ENCODE data around the gene NR4A3. TPM values are rescaled to one million over a fixed set of nuclear protein-coding genes. Genes with fewer than 3 reads are reported as not detected.

NR4A3 gene
- polyA plus RNA-seq, 1 experiment: 0.14 TPM

DNA sequence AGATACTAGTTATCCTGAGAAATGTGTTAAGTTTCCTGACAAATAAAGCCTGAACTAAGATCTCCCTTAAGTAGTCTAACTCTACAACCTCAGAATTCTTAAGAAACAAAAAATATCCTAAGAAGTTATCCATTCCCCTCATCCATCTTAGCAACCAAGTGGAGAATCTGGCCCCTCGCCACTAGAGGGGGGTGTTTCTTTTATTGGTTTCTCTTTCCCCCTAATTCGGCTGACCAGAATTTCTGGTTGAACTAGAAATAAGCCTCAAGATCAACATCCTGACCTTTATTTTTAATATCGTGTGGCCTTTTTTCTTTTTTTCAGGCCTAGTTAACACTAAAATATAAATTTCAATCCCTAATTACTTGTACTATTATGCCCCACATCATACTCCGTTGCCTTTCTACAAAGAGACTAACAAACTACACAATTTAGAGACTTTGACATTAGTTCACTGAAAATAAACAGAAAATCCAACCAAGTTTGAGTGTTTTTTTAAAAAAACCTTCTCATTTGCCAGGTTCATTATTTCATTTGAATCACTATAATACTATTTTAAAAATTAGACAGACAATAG is 14.3 kb upstream of the NR4A3 start:
- DNase-seq (ENCODE audit: low read depth, low spot score): no peak
- H3K4me3 ChIP-seq (ENCODE audit: low read depth, low read length): no peak overlapping the region

DNA sequence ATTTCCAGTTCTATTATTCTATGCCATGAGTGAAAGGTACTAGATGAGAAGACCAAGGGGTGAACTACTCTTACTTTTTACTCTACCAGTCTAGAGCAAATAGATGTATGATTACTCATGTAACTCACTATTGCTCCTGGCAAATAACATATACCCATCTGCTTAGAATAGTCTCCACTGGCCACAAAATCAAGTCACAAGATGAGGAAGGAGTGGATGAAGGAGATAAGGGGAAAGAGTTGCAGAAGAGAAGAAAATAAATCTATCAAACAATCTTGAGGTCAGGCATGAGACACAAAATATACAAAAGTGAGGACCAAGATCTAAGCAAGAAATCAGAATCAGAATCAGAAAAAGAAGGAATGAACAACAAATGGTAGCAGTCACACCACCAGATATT is 13.7 kb upstream of the NR4A3 start:
- Histone ChIP-seq H3K9me3 (ENCODE audit: control insufficient read depth, insufficient read depth, low read length) (no peaks in the 10 kb centered on the region), H3K4me3 (ENCODE audit: low read depth, low read length) (no peak overlapping the region), H3K27ac (ENCODE audit: low read depth, low read length) (no peak overlapping the region), H3K27me3 (ENCODE audit: control insufficient read depth, insufficient read depth, low read length) (no peaks in the 10 kb centered on the region)
- TF ChIP-seq, protein P1, sequence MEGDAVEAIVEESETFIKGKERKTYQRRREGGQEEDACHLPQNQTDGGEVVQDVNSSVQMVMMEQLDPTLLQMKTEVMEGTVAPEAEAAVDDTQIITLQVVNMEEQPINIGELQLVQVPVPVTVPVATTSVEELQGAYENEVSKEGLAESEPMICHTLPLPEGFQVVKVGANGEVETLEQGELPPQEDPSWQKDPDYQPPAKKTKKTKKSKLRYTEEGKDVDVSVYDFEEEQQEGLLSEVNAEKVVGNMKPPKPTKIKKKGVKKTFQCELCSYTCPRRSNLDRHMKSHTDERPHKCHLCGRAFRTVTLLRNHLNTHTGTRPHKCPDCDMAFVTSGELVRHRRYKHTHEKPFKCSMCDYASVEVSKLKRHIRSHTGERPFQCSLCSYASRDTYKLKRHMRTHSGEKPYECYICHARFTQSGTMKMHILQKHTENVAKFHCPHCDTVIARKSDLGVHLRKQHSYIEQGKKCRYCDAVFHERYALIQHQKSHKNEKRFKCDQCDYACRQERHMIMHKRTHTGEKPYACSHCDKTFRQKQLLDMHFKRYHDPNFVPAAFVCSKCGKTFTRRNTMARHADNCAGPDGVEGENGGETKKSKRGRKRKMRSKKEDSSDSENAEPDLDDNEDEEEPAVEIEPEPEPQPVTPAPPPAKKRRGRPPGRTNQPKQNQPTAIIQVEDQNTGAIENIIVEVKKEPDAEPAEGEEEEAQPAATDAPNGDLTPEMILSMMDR (IDR thresholded peaks at IDR 0.05; ENCODE audit: low read depth, low read length): no peak
- POLR2A ChIA-PET: no interaction called here
- CTCF ChIA-PET: no interaction called here
- no peak for DNase-seq (ENCODE audit: low read depth, low spot score)

More for the DNA sequence above, 14.3 kb upstream of the NR4A3 start:
- H3K27me3 ChIP-seq (ENCODE audit: control insufficient read depth, insufficient read depth, low read length): no peaks in the 10 kb centered on the region
- no peaks in the 10 kb centered on the region for H3K9me3 ChIP-seq (ENCODE audit: control insufficient read depth, insufficient read depth, low read length)
- ChIA-PET POLR2A (no interaction called here), CTCF (no interaction called here)
- no peak overlapping the region for H3K27ac ChIP-seq (ENCODE audit: low read depth, low read length)
- TF ChIP-seq, protein P1 (IDR thresholded peaks at IDR 0.05; ENCODE audit: low read depth, low read length): peak; percentile 83

DNA sequence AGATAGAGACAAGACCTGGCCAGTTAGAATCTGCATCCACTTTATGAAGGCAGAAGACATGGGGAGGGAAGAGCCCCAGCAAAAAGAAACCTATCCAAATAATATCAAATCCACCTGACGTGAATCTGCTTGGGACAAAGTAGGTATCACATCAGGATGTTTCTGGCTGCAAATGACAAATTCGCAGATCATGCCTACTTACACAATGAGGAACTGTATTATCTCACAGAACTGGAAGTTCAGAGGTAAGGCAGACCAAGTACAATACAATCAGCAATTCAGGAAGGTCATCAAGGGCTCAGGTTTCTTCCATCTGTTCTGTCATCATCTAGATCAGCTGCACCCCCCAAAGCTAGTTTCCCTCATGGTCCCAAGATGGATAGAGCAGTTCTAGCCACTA is 13.2 kb upstream of the NR4A3 start:
- CTCF ChIA-PET: no interaction called here

DNA sequence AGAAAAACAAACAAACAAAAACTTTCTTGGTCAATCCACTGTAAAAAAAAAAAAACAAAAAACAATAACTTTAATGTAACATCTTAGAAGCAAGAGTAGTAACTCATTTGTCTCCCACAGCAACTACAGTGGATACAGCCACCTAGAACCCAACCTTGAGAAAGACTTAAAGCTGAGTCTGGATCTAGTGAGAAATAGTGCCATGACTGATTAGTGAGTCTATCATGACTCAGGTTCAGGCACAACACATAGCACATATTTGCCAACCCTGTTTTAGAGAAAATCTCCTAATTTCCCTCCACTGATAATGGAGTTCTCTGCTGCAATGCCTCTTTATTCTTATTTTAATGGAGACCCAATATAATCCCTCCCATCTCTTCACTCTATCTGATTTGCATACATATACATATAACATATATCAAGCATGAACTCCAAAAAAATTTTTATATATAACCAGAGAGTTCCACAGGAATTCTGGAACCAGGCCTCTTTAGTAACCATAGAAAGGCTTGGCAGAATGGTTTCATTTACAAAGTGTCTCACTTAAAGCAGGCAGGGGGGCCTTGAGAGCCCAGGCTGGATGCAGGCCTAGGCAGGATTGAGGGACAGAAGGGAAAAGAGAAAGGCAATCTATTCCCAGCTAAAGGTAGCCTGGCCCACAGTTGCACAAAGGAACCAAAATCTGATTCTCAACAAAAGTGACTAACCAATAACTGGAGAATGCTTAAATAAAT is 11.9 kb upstream of the NR4A3 start:
- TF ChIP-seq, protein P1 (IDR thresholded peaks at IDR 0.05; ENCODE audit: low read depth, low read length): no peak
- DNase-seq (ENCODE audit: low read depth, low spot score): no peak
- H3K4me3 ChIP-seq (ENCODE audit: low read depth, low read length): no peak overlapping the region
- no peak overlapping the region for H3K27ac ChIP-seq (ENCODE audit: low read depth, low read length)
- H3K27me3 ChIP-seq (ENCODE audit: control insufficient read depth, insufficient read depth, low read length): no peaks in the 10 kb centered on the region
- ChIA-PET CTCF (interaction anchor here (0.7 kb wide), 1 partner anchor 624 kb away, joined by 3 read pairs; no protein-coding TSS in a partner anchor), POLR2A (no interaction called here)
- no peaks in the 10 kb centered on the region for H3K9me3 ChIP-seq (ENCODE audit: control insufficient read depth, insufficient read depth, low read length)

More for the DNA sequence above, 13.2 kb upstream of the NR4A3 start:
- Histone ChIP-seq H3K27me3 (ENCODE audit: control insufficient read depth, insufficient read depth, low read length) (no peaks in the 10 kb centered on the region), H3K9me3 (ENCODE audit: control insufficient read depth, insufficient read depth, low read length) (no peaks in the 10 kb centered on the region), H3K4me3 (ENCODE audit: low read depth, low read length) (no peak overlapping the region), H3K27ac (ENCODE audit: low read depth, low read length) (no peak overlapping the region)
- POLR2A ChIA-PET: no interaction called here
- DNase-seq (ENCODE audit: low read depth, low spot score): no peak
- TF ChIP-seq, protein P1 (IDR thresholded peaks at IDR 0.05; ENCODE audit: low read depth, low read length): no peak

DNA sequence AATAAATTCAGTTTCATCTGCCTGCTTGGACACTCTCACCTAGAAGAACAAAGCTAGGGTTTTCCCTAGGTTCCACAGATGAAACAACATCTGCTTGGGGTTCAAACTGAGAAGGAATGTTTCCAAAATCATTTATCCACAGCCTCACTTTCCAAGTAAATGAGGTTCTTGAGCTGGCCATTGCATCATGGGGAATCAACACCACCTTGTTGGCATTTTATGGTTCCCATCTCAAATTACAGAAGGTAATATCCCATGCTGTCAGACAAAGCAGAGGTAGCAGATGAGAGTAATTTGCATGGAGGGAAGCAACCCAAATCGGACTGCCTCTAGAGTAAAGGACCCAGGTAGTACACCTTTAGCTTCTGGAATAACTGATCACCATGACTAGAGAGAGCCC is 10.5 kb upstream of the NR4A3 start:
- ChIA-PET CTCF (no interaction called here), POLR2A (no interaction called here)
- Histone ChIP-seq H3K27me3 (ENCODE audit: control insufficient read depth, insufficient read depth, low read length) (no peaks in the 10 kb centered on the region), H3K27ac (ENCODE audit: low read depth, low read length) (no peak overlapping the region), H3K9me3 (ENCODE audit: control insufficient read depth, insufficient read depth, low read length) (no peaks in the 10 kb centered on the region), H3K4me3 (ENCODE audit: low read depth, low read length) (no peak overlapping the region)
- no peak for DNase-seq (ENCODE audit: low read depth, low spot score)
- TF ChIP-seq, protein P1 (IDR thresholded peaks at IDR 0.05; ENCODE audit: low read depth, low read length): no peak
